ENCODE data around the gene ASB15. TPM values are rescaled to one million over a fixed set of nuclear protein-coding genes. Genes with fewer than 3 reads are reported as not detected.

The ASB15 gene
- total RNA-seq, 4 donors from 2014 or later, result not detected

- TF ChIP-seq POLR2A (IDR thresholded peaks at IDR 0.05) (no peak), POLR2AphosphoS5 (IDR thresholded peaks at IDR 0.05) (no peak), EP300 (IDR thresholded peaks at IDR 0.05) (no peak)
- TF ChIP-seq, protein P1, sequence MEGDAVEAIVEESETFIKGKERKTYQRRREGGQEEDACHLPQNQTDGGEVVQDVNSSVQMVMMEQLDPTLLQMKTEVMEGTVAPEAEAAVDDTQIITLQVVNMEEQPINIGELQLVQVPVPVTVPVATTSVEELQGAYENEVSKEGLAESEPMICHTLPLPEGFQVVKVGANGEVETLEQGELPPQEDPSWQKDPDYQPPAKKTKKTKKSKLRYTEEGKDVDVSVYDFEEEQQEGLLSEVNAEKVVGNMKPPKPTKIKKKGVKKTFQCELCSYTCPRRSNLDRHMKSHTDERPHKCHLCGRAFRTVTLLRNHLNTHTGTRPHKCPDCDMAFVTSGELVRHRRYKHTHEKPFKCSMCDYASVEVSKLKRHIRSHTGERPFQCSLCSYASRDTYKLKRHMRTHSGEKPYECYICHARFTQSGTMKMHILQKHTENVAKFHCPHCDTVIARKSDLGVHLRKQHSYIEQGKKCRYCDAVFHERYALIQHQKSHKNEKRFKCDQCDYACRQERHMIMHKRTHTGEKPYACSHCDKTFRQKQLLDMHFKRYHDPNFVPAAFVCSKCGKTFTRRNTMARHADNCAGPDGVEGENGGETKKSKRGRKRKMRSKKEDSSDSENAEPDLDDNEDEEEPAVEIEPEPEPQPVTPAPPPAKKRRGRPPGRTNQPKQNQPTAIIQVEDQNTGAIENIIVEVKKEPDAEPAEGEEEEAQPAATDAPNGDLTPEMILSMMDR (IDR thresholded peaks at IDR 0.05), result no peak
- Histone ChIP-seq H3K27ac (no peak overlapping the region), H3K4me3 (no peak overlapping the region), H3K9me3 (no peaks in the 10 kb centered on the region), H3K36me3 (no peaks in the 10 kb centered on the region), H3K4me1 (no peaks in the 10 kb centered on the region), H3K27me3 (no peaks in the 10 kb centered on the region)
- DNase-seq (ENCODE audit: low spot score in 2 of 2), result no peak
- WGBS, result 93% methylated on average over 6 of the region's 6 CpGs
Observed at GRCh38 chr7:123663200-123663599, 61.6 kb downstream of the ASB15 start.

- no peaks in the 10 kb centered on the region for H3K36me3 ChIP-seq
- no peak for TF ChIP-seq POLR2AphosphoS5 (IDR thresholded peaks at IDR 0.05)
- TF ChIP-seq EP300 (IDR thresholded peaks at IDR 0.05), result no peak
- no peak for TF ChIP-seq POLR2A (IDR thresholded peaks at IDR 0.05)
- TF ChIP-seq, protein P1 (IDR thresholded peaks at IDR 0.05), result no peak
- H3K4me1 ChIP-seq, result no peaks in the 10 kb centered on the region
- no peak for DNase-seq (ENCODE audit: low spot score in 2 of 2)
- no peak overlapping the region for H3K4me3 ChIP-seq
- no peak overlapping the region for H3K27ac ChIP-seq
- 86% methylated on average over 2 of the region's 2 CpGs for WGBS
- no peaks in the 10 kb centered on the region for H3K9me3 ChIP-seq
- H3K27me3 ChIP-seq, result no peaks in the 10 kb centered on the region
Observed at GRCh38 chr7:123665157-123665556, 63.5 kb downstream of the ASB15 start.

DNA sequence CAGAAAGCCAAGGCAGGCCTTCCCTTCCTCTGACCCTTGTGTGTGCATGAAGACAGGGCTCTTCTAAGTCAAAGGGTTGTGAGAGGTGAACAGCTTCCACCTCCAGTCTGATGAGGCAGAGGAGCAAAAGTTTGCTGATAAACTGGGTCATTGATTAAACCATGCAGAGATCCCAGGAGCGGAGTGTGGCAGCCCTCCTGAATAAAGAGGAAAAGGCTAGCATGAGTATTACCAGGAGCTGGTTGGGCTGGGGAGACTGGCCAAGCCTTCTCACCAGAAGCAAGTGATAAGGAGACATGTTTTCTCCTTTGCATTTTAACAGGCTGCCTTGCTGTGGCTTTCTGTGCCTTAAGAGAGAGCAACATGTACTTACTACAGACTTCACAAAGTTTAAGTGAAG, 64.3 kb downstream of the ASB15 start:
- Histone ChIP-seq H3K9me3 (no peaks in the 10 kb centered on the region), H3K4me1 (no peaks in the 10 kb centered on the region), H3K36me3 (no peaks in the 10 kb centered on the region), H3K4me3 (no peak overlapping the region), H3K27ac (no peak overlapping the region), H3K27me3 (no peaks in the 10 kb centered on the region)
- TF ChIP-seq POLR2AphosphoS5 (IDR thresholded peaks at IDR 0.05) (no peak), POLR2A (IDR thresholded peaks at IDR 0.05) (no peak), EP300 (IDR thresholded peaks at IDR 0.05) (no peak)
- TF ChIP-seq, protein P1 (IDR thresholded peaks at IDR 0.05), result no peak
- 85% methylated on average over 1 of the region's 1 CpG for WGBS
- DNase-seq (ENCODE audit: low spot score in 2 of 2), result no peak

DNA sequence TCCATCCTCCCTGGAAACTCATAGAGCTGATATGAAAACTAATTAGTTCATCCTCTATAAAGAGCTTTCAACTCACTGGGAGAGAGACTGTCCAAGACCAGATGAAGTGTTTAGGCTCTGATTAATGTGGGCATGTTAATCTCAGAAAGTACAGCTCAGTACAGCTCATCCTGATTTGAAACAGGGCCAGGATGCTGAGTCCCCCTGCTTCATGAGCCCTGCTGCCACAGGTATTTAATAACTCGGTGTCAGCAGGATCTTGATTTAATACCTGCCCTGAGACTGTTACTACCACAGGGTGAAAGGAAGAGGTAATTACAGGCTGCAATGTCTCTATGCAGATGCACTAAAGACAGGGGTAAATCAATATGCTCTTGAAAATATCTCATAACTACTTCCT, 64.9 kb downstream of the ASB15 start:
- no peak overlapping the region for H3K4me3 ChIP-seq
- DNase-seq (ENCODE audit: low spot score in 2 of 2), result no peak
- H3K27me3 ChIP-seq, result no peaks in the 10 kb centered on the region
- H3K9me3 ChIP-seq, result no peaks in the 10 kb centered on the region
- H3K27ac ChIP-seq, result no peak overlapping the region
- H3K4me1 ChIP-seq, result no peaks in the 10 kb centered on the region
- no peaks in the 10 kb centered on the region for H3K36me3 ChIP-seq
- TF ChIP-seq EP300 (IDR thresholded peaks at IDR 0.05) (no peak), POLR2AphosphoS5 (IDR thresholded peaks at IDR 0.05) (no peak), POLR2A (IDR thresholded peaks at IDR 0.05) (no peak)
- TF ChIP-seq, protein P1 (IDR thresholded peaks at IDR 0.05), result no peak
- WGBS, result 21% methylated on average over 1 of the region's 1 CpG

DNA sequence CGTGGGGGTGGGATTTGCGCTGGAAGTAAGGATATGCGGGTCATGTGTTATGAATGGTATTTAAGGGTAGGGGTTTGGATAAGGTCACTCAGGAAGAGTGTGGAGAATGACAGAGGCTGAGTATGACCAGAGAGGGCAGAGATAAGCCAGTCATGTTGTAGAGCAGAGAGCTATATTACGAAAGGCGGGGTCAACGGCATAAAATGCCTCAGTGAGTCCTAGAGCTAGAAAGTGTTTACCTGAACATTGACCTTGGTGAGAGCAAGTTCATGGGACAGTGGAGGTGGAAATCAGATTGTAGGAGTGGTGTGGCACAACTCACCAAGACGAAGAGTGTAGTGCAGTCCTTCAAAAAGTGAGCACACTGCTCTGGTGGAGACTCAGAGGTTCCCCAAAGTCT, 67.9 kb downstream of the ASB15 start:
- TF ChIP-seq POLR2A (IDR thresholded peaks at IDR 0.05) (no peak), EP300 (IDR thresholded peaks at IDR 0.05) (no peak), POLR2AphosphoS5 (IDR thresholded peaks at IDR 0.05) (no peak)
- TF ChIP-seq, protein P1 (IDR thresholded peaks at IDR 0.05), result no peak
- H3K9me3 ChIP-seq, result no peaks in the 10 kb centered on the region
- no peaks in the 10 kb centered on the region for H3K27me3 ChIP-seq
- no peak overlapping the region for H3K27ac ChIP-seq
- H3K4me1 ChIP-seq, result peaks cover 12% of the 10 kb centered on the region
- no peak for DNase-seq (ENCODE audit: low spot score in 2 of 2)
- no peak overlapping the region for H3K4me3 ChIP-seq
- H3K36me3 ChIP-seq, result no peaks in the 10 kb centered on the region
- WGBS, result 81% methylated on average over 7 of the region's 7 CpGs
